H1 (cell line): ENCODE data around the gene KIF26B. TPM values are rescaled to one million over a fixed set of nuclear protein-coding genes. Genes with fewer than 3 reads are reported as not detected.

Source experiments
- CTCF ChIA-PET: fragments of 300-600 bp; sonication (Branson Sonifier 250); formaldehyde crosslinking; loops from one replicate; lab custom pipeline; 2021; ENCODE audit not compliant: partially characterized antibody; lab: Charles Lee
- POLR2A ChIA-PET: fragments of 300-600 bp; sonication (Branson Sonifier 250); formaldehyde crosslinking; loops from one replicate; lab custom pipeline; 2021; ENCODE audit warnings: inconsistent platforms; ENCODE audit not compliant: partially characterized antibody; lab: Charles Lee
- DNase-seq, 2 experiments: peaks; one replicate each; pipeline versions ENCODE4 v3.0.0 to v3.0.0-alpha.2; 2010 to 2022; ENCODE audit warnings: low spot score in 2 of 2, low read depth in 1 of 2, mixed read lengths in 1 of 2
- FAIRE-seq: peaks from 2 replicates; lab custom pipeline; 2011; peaks lifted over from hg19 to GRCh38; lab: Jason Lieb, UNC
- H2AFZ ChIP-seq: 2 replicates; pipeline ENCODE4 v1.8.1; 2012; ENCODE audit warnings: low read length, inconsistent platforms
- H2AK5ac ChIP-seq: 2 replicates; pipeline ENCODE4 v1.6.1; 2013; ENCODE audit warnings: low read depth, low read length
- H2BK120ac ChIP-seq: replicated peaks from 2 replicates; pipeline ENCODE3; 2013; ENCODE audit warnings: low read depth, low read length, inconsistent platforms
- H2BK12ac ChIP-seq: 2 replicates; pipeline ENCODE4 v1.6.1; 2013; ENCODE audit warnings: low read depth, low read length
- H2BK15ac ChIP-seq: 2 replicates; pipeline ENCODE4 v1.6.1; 2013; ENCODE audit warnings: low read length
- H2BK20ac ChIP-seq: 2 replicates; pipeline ENCODE4 v1.6.1; 2013; ENCODE audit warnings: low read length
- H2BK5ac ChIP-seq: 2 replicates; pipeline ENCODE4 v1.6.1; 2013; ENCODE audit warnings: low read depth, low read length
- H3K14ac ChIP-seq: 2 replicates; pipeline ENCODE4 v1.6.1; 2013; ENCODE audit warnings: inconsistent platforms; ENCODE audit not compliant: insufficient read length
- H3K18ac ChIP-seq: 2 replicates; pipeline ENCODE4 v1.6.1; 2013; ENCODE audit warnings: low read length; ENCODE audit errors: extremely low read depth
- H3K23ac ChIP-seq: 2 replicates; pipeline ENCODE4 v1.6.1; 2013; ENCODE audit warnings: inconsistent platforms; ENCODE audit not compliant: insufficient read length
- H3K23me2 ChIP-seq: 2 replicates; pipeline ENCODE4 v1.6.1; 2013; ENCODE audit warnings: low read depth, low read length
- H3K27ac ChIP-seq: 2 replicates; pipeline ENCODE4 v1.6.1; 2011; ENCODE audit warnings: low read depth, low read length, inconsistent platforms
- H3K27me3 ChIP-seq, 4 experiments: replicated peaks in 1 of 4; 1 replicate in 1 of 4; 2 replicates in 3 of 4; pipeline versions ENCODE4 v1.6.1 to v1.8.1; 2011 to 2013; ENCODE audit warnings: low read length in 3 of 4, mild to moderate bottlenecking in 3 of 4, inconsistent platforms in 2 of 4, mixed read lengths in 2 of 4, moderate library complexity in 1 of 4; ENCODE audit not compliant: control insufficient read depth in 3 of 4, insufficient read depth in 3 of 4; ENCODE audit errors: extremely low read depth in 1 of 4
- H3K36me3 ChIP-seq, 4 experiments: 2 replicates each; pipeline versions ENCODE4 v1.6.1 to v1.8.1; 2011 to 2013; ENCODE audit warnings: mild to moderate bottlenecking in 4 of 4, low read length in 3 of 4, moderate library complexity in 2 of 4, control low read depth in 1 of 4, inconsistent platforms in 1 of 4; ENCODE audit not compliant: insufficient read depth in 4 of 4, control insufficient read depth in 2 of 4
- H3K4ac ChIP-seq: replicated peaks from 2 replicates; pipeline ENCODE3; 2013; ENCODE audit warnings: low read length, low read depth, mixed read lengths, inconsistent platforms; ENCODE audit not compliant: insufficient read length
- H3K4me1 ChIP-seq, 4 experiments: replicated peaks in 1 of 4; 1 replicate in 1 of 4; 2 replicates in 3 of 4; pipeline versions ENCODE4 v1.6.1 to v1.8.1; 2011 to 2013; ENCODE audit warnings: low read length in 3 of 4, inconsistent platforms in 2 of 4, mixed read lengths in 1 of 4; ENCODE audit not compliant: insufficient read depth in 4 of 4, control insufficient read depth in 3 of 4
- H3K4me2 ChIP-seq, 2 experiments: 2 replicates each; pipeline versions ENCODE4 v1.6.1 to v1.8.1; 2011 to 2013; ENCODE audit warnings: low read depth in 2 of 2, low read length in 2 of 2, control low read depth in 1 of 2, inconsistent platforms in 1 of 2, mild to moderate bottlenecking in 1 of 2; ENCODE audit not compliant: insufficient read depth in 1 of 2
- H3K4me3 ChIP-seq, 4 experiments: fragments of 200-600, 300-600 bp in 1 of 4; sonication (generic), shearing (Covaris generic), sonication (Bioruptor Twin) in 1 of 4; 2 replicates each; pipeline versions ENCODE4 v1.5.1 to v1.8.1; 2011 to 2016; ENCODE audit warnings: low read length in 4 of 4, low read depth in 3 of 4, control low read depth in 2 of 4, inconsistent platforms in 2 of 4, mild to moderate bottlenecking in 2 of 4, mixed read lengths in 1 of 4, moderate library complexity in 1 of 4; ENCODE audit not compliant: insufficient read depth in 2 of 4; ENCODE audit errors: extremely low read depth in 1 of 4
- H3K56ac ChIP-seq: replicated peaks from 2 replicates; pipeline ENCODE3; 2013; ENCODE audit warnings: low read depth, mild to moderate bottlenecking, mixed read lengths, low read length, inconsistent platforms; ENCODE audit not compliant: insufficient read length
- H3K79me1 ChIP-seq: 2 replicates; pipeline ENCODE4 v1.6.1; 2013; ENCODE audit warnings: low read depth, low read length, control low read depth
- H3K79me2 ChIP-seq, 2 experiments: 2 replicates each; pipeline versions ENCODE4 v1.6.1 to v1.8.1; 2012 to 2013; ENCODE audit warnings: low read length in 2 of 2, mild to moderate bottlenecking in 2 of 2, inconsistent platforms in 1 of 2; ENCODE audit not compliant: insufficient read depth in 2 of 2, control insufficient read depth in 1 of 2
- H3K9ac ChIP-seq, 4 experiments: replicated peaks in 1 of 4; 1 replicate in 1 of 4; 2 replicates in 3 of 4; pipeline versions ENCODE4 v1.6.1 to v1.8.1; 2011 to 2013; ENCODE audit warnings: low read depth in 3 of 4, low read length in 3 of 4, control low read depth in 2 of 4, mild to moderate bottlenecking in 2 of 4, moderate library complexity in 2 of 4, inconsistent platforms in 1 of 4; ENCODE audit errors: extremely low read depth in 1 of 4
- H3K9me3 ChIP-seq, 2 experiments: 2 replicates each; pipeline versions ENCODE4 v1.6.1 to v1.8.1; 2012 to 2013; ENCODE audit warnings: mild to moderate bottlenecking in 2 of 2, moderate library complexity in 2 of 2, control low read depth in 1 of 2, inconsistent platforms in 1 of 2, low read depth in 1 of 2, low read length in 1 of 2, mixed read lengths in 1 of 2; ENCODE audit not compliant: insufficient read depth in 2 of 2
- H4K20me1 ChIP-seq, 2 experiments: replicated peaks in 1 of 2; 2 replicates each; pipeline versions ENCODE3 to v1.8.1; 2011 to 2013; ENCODE audit warnings: inconsistent platforms in 2 of 2, low read length in 2 of 2, mild to moderate bottlenecking in 1 of 2; ENCODE audit not compliant: insufficient read depth in 2 of 2, control insufficient read depth in 1 of 2
- H4K5ac ChIP-seq: 2 replicates; pipeline ENCODE4 v1.6.1; 2013; ENCODE audit warnings: low read length, low read depth, mixed read lengths, inconsistent platforms; ENCODE audit not compliant: insufficient read length
- H4K8ac ChIP-seq: 2 replicates; pipeline ENCODE4 v1.8.0; 2013; ENCODE audit warnings: mild to moderate bottlenecking, moderate library complexity, low read length, inconsistent platforms; ENCODE audit not compliant: insufficient read depth; ENCODE audit errors: extremely low read depth
- H4K91ac ChIP-seq: replicated peaks from 2 replicates; pipeline ENCODE3; 2013; ENCODE audit warnings: low read length, mixed read lengths, inconsistent platforms; ENCODE audit not compliant: insufficient read length
- EP300 ChIP-seq, 2 experiments: IDR thresholded peaks; 1 replicate in 1 of 2; 2 replicates in 1 of 2; pipeline ENCODE4 v1.6.1; 2011 to 2012; ENCODE audit warnings: low read depth in 2 of 2, low read length in 2 of 2, mild to moderate bottlenecking in 2 of 2, borderline replicate concordance in 1 of 2, inconsistent platforms in 1 of 2, moderate library complexity in 1 of 2
- GTF2F1 ChIP-seq: IDR thresholded peaks from 2 replicates; pipeline ENCODE4 v1.6.1; 2012; ENCODE audit warnings: low read depth, low read length, improper control_type of control experiment, borderline replicate concordance
- MAFK ChIP-seq: IDR thresholded peaks from 2 replicates; pipeline ENCODE4 v1.6.1; 2012; ENCODE audit warnings: low read depth, mild to moderate bottlenecking, improper control_type of control experiment, low read length
- PHF8 ChIP-seq: fragments of 200-600 bp; sonication (generic); conservative IDR thresholded peaks from 2 replicates; pipeline ENCODE4 v1.7.1; 2012; ENCODE audit warnings: low read depth, mild to moderate bottlenecking, inconsistent platforms, low read length, moderate library complexity
- RXRA ChIP-seq: IDR thresholded peaks from 2 replicates; pipeline ENCODE4 v1.6.1; 2011; ENCODE audit warnings: low read depth, mild to moderate bottlenecking, low read length, moderate library complexity; ENCODE audit not compliant: insufficient read depth
- ZNF274 ChIP-seq: IDR thresholded peaks from 2 replicates; pipeline ENCODE4 v1.7.0; 2012; ENCODE audit warnings: low read length, borderline replicate concordance; ENCODE audit errors: extremely low read depth
- WGBS, 2 experiments: shearing (Covaris generic) in 1 of 2; methylation state at CpG; one replicate each; pipeline versions ENCODE4 v1.1.6 to v1.1.7; 2013 to 2015; ENCODE audit warnings: low lambda C conversion rate in 2 of 2, mixed read lengths in 2 of 2, inconsistent platforms in 1 of 2, low coverage in 1 of 2, missing lambda C conversion rate in 1 of 2; ENCODE audit not compliant: insufficient replicate concordance in 2 of 2, insufficient coverage in 1 of 2, insufficient read length in 1 of 2; ENCODE audit errors: extremely low coverage in 1 of 2, missing lambda C conversion rate in 1 of 2; 5-methylcytosine and 5-hydroxymethylcytosine counted together
- polyA plus RNA-seq, 7 experiments: library from polyadenylated mRNA; depleted of rRNA in 3 of 7; stranded (reverse) in 5 of 7; unstranded in 2 of 7; fragments of >200 nt in 5 of 7; fragments of 200-250 nt in 2 of 7; gene quantifications; 1 replicate in 5 of 7; 2 replicates in 1 of 7; 4 replicates in 1 of 7; pipeline versions ENCODE4 v1.2.1 to v1.2.3, GENCODE V29; 2011 to 2013; ENCODE audit warnings: missing spikeins in 2 of 7, mixed read lengths in 2 of 7
- total RNA-seq: library from RNA; stranded (reverse); fragmentation: NEBNext Ultra II Directional; extraction: Animal tissue kit (Norgen Biotek cat#: 25700); gene quantifications from 2 replicates; pipeline ENCODE4 v1.2.1, GENCODE V29; 2021

KIF26B gene
- total and polyA plus RNA-seq, 2 of the 8 experiments (the other 6 are each of a cell fraction or from before 2014, with no cell fraction given): 0.06 to 0.28 TPM

GRCh38 chr1:245411245-245412036, 256.7 kb downstream of the KIF26B start:
- Histone ChIP-seq H3K27me3 (no peaks in the 10 kb centered on the region), H3K4me1 (no peaks in the 10 kb centered on the region), H2BK20ac (no peak overlapping the region), H3K36me3 (no peaks in the 10 kb centered on the region), H3K4me3 (no peak overlapping the region), H3K79me2 (no peaks in the 10 kb centered on the region), H2BK15ac (no peak overlapping the region), H3K9me3 (no peaks in the 10 kb centered on the region), H3K23me2 (no peaks in the 10 kb centered on the region), H3K4me2 (no peak overlapping the region), H4K5ac (no peak overlapping the region), H2BK5ac (no peak overlapping the region), H4K91ac (no peak overlapping the region), H2AFZ (no peak overlapping the region), H2AK5ac (no peak overlapping the region), H4K8ac (no peak overlapping the region), H2BK120ac (no peak overlapping the region), H3K27ac (no peak overlapping the region), H3K79me1 (no peaks in the 10 kb centered on the region), H3K14ac (no peak overlapping the region), H4K20me1 (no peaks in the 10 kb centered on the region), H3K18ac (no peak overlapping the region), H2BK12ac (no peak overlapping the region), H3K56ac (no peak overlapping the region), H3K9ac (no peak overlapping the region), H3K23ac (no peak overlapping the region), H3K4ac (no peak overlapping the region)
- 92% methylated on average over 13 of the region's 14 CpGs; no CpG with 5 or more reads in 1 of the 2 experiments for WGBS, 2 experiments
- ChIA-PET POLR2A (no interaction called here), CTCF (interaction anchor here (0.6 to 1.3 kb wide), 2 partner anchors 12 to 13 kb away, joined by 3 read pairs; no protein-coding TSS in a partner anchor)
- TF ChIP-seq MAFK (no peak), GTF2F1 (no peak), EP300 (IDR thresholded peaks at IDR 0.05; ENCODE audit: borderline replicate concordance in 1 of 2, low read depth in 2 of 2, low read length in 2 of 2) (no peak), ZNF274 (no peak), RXRA (no peak), PHF8 (no peak)
- no peak for DNase-seq
- no peak for FAIRE-seq
